ENCODE measurements around the gene PAX5.

DNA sequence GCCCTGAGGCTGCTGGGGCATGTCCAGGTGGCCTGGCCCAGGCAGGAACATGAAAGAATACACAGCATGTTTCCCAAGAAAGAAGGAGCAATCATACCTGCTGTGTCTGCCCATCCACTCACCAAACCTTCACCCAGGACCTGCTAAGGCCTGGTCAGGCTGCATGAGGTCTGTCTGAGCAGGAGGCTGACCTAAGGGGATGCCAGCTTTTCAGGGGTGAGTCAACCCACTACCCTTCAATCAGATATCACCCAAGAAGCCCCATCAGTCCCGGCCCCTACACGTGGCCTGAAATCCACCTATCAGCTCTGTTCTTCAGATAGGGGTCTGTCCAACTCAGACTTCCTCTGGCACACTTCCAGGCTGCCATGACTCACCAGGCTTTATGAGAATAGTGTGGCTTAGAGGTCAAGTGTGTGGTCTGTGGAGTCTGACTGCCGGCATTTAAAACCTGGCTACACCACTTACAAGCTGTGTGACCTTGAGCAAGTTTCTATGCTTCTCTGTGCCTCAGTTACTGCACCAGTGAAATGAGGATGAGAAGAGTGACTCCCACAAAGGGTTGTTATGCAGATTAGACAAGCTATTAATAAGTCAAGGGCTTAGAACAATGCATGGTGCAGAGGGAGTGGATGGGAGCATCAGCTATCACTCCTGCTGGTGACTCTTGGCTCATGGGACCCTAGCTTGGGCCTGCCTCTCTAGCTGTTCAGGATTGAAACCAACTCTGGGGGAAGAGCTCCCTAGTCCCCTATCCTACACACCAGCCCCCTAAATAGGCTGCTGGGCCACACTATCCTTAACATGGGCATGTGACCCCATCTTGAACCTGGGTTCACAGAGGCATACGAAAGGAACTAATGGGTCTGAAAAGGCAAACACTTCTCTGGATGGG lies 130.3 kb downstream of the PAX5 start:
- TF ChIP-seq, protein P1, sequence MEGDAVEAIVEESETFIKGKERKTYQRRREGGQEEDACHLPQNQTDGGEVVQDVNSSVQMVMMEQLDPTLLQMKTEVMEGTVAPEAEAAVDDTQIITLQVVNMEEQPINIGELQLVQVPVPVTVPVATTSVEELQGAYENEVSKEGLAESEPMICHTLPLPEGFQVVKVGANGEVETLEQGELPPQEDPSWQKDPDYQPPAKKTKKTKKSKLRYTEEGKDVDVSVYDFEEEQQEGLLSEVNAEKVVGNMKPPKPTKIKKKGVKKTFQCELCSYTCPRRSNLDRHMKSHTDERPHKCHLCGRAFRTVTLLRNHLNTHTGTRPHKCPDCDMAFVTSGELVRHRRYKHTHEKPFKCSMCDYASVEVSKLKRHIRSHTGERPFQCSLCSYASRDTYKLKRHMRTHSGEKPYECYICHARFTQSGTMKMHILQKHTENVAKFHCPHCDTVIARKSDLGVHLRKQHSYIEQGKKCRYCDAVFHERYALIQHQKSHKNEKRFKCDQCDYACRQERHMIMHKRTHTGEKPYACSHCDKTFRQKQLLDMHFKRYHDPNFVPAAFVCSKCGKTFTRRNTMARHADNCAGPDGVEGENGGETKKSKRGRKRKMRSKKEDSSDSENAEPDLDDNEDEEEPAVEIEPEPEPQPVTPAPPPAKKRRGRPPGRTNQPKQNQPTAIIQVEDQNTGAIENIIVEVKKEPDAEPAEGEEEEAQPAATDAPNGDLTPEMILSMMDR (IDR thresholded peaks at IDR 0.05; ENCODE audit: borderline replicate concordance, extremely low read depth, low read length, poor library complexity, severe bottlenecking) = no peak
- no peak for TF ChIP-seq EZH2 (IDR thresholded peaks at IDR 0.05; ENCODE audit: borderline replicate concordance, low read depth, low read length, severe bottlenecking)
